SK-N-SH (cell line): Measurements from ENCODE around the gene SRMS. TPM values are rescaled to one million over a fixed set of nuclear protein-coding genes. Genes with fewer than 3 reads are reported as not detected.

Experiments
- CTCF ChIA-PET: fragments of 300-600, 350-600 bp; formaldehyde crosslinking; extraction: SDS; loops from one replicate; lab custom pipeline; 2021; lab: Yijun Ruan, JAX
- POLR2A ChIA-PET: fragments of 350-600 bp; sonication (Branson Sonifier 250); formaldehyde crosslinking; extraction: SDS; loops from one replicate; lab custom pipeline; 2020; ENCODE audit warnings: antibody characterized with exemption, inconsistent platforms; lab: Yijun Ruan, JAX
- DNase-seq: peaks from one replicate; pipeline ENCODE4 v3.0.0; 2012
- H2AFZ ChIP-seq: fragments of 200-600 bp; sonication (generic); 2 replicates; pipeline ENCODE4 v1.8.1; 2016; ENCODE audit warnings: antibody characterized with exemption, mild to moderate bottlenecking, low read depth
- H3F3A ChIP-seq: fragments of 200-600 bp; sonication (generic); replicated peaks from 2 replicates; pipeline ENCODE3; 2016; ENCODE audit warnings: antibody characterized with exemption, mild to moderate bottlenecking; ENCODE audit not compliant: insufficient read depth
- H3K27ac ChIP-seq, 2 experiments: fragments of 200-500 bp in 1 of 2; fragments of 200-600 bp in 1 of 2; sonication (Bioruptor generic) in 1 of 2; sonication (generic), shearing (Covaris generic) in 1 of 2; 2 replicates each; pipeline versions ENCODE4 v1.5.1 to v1.6.1; 2014 to 2016; ENCODE audit warnings: low read depth in 2 of 2, inconsistent platforms in 1 of 2, low read length in 1 of 2, mild to moderate bottlenecking in 1 of 2, mixed read lengths in 1 of 2
- H3K27me3 ChIP-seq: fragments of 200-600 bp; sonication (generic), shearing (Covaris generic); 2 replicates; pipeline ENCODE4 v1.6.1; 2016; ENCODE audit warnings: mixed run types; ENCODE audit not compliant: insufficient read depth
- H3K36me3 ChIP-seq, 2 experiments: fragments of 200-500 bp in 1 of 2; fragments of 200-600 bp in 1 of 2; sonication (Bioruptor generic) in 1 of 2; sonication (generic) in 1 of 2; replicated peaks in 1 of 2; 2 replicates each; pipeline versions ENCODE3 to v1.5.1; 2014 to 2016; ENCODE audit warnings: low read length in 1 of 2, mild to moderate bottlenecking in 1 of 2; ENCODE audit not compliant: insufficient read depth in 2 of 2, control insufficient read depth in 1 of 2
- H3K4me1 ChIP-seq, 2 experiments: fragments of 200-500 bp in 1 of 2; fragments of 200-600 bp in 1 of 2; sonication (Bioruptor generic) in 1 of 2; sonication (generic), shearing (Covaris generic) in 1 of 2; 2 replicates each; pipeline versions ENCODE4 v1.5.1 to v1.6.1; 2014 to 2016; ENCODE audit warnings: low read depth in 1 of 2, low read length in 1 of 2, mixed run types in 1 of 2; ENCODE audit not compliant: insufficient read depth in 2 of 2, control insufficient read depth in 1 of 2
- H3K4me2 ChIP-seq: fragments of 200-600 bp; sonication (generic), shearing (Covaris generic); 2 replicates; pipeline ENCODE4 v1.6.1; 2017; ENCODE audit warnings: mixed run types
- H3K4me3 ChIP-seq, 2 experiments: fragments of 200-500 bp in 1 of 2; fragments of 200-600 bp in 1 of 2; sonication (Bioruptor generic) in 1 of 2; sonication (generic), shearing (Covaris generic) in 1 of 2; 2 replicates each; pipeline versions ENCODE4 v1.5.1 to v1.8.1; 2014 to 2016; ENCODE audit warnings: low read depth in 2 of 2, inconsistent platforms in 1 of 2, low read length in 1 of 2, mild to moderate bottlenecking in 1 of 2, mixed read lengths in 1 of 2, moderate library complexity in 1 of 2
- H3K79me2 ChIP-seq: fragments of 200-600 bp; sonication (generic); 2 replicates; pipeline ENCODE4 v1.8.1; 2017; ENCODE audit warnings: mild to moderate bottlenecking; ENCODE audit not compliant: insufficient read depth
- H3K9ac ChIP-seq: fragments of 200-600 bp; sonication (generic); 2 replicates; pipeline ENCODE4 v1.6.1; 2017; ENCODE audit warnings: mixed run types
- H3K9me2 ChIP-seq: fragments of 200-600 bp; sonication (generic); 2 replicates; pipeline ENCODE4 v1.6.1; 2017; ENCODE audit warnings: mixed run types
- H3K9me3 ChIP-seq: fragments of 200-600 bp; sonication (generic); 2 replicates; pipeline ENCODE4 v1.6.1; 2017; ENCODE audit warnings: mixed run types, mild to moderate bottlenecking, moderate library complexity
- H4K20me1 ChIP-seq: fragments of 200-600 bp; sonication (generic); 2 replicates; pipeline ENCODE4 v1.6.1; 2017; ENCODE audit warnings: mild to moderate bottlenecking, mixed run types; ENCODE audit not compliant: insufficient read depth
- CHD2 ChIP-seq: fragments of 150-350 bp; IDR thresholded peaks from 2 replicates; pipeline ENCODE4 v1.6.1; 2018; ENCODE audit warnings: low read length; ENCODE audit not compliant: partially characterized antibody
- EZH2phosphoT487 ChIP-seq: fragments of 200-600 bp; sonication (generic); IDR thresholded peaks from 2 replicates; pipeline ENCODE4 v1.6.1; 2017; ENCODE audit warnings: low read depth, mixed run types, mild to moderate bottlenecking, antibody characterized with exemption, moderate library complexity, borderline replicate concordance
- FOSL2 ChIP-seq: IDR thresholded peaks from 2 replicates; pipeline ENCODE4 v1.4.0; 2012; ENCODE audit warnings: low read depth, mild to moderate bottlenecking, moderate library complexity, borderline replicate concordance
- GABPA ChIP-seq: IDR thresholded peaks from 2 replicates; pipeline ENCODE4 v1.4.0; 2012; ENCODE audit warnings: low read depth, mild to moderate bottlenecking
- GATA2 ChIP-seq: sonication (generic); formaldehyde crosslinking; IDR thresholded peaks from 2 replicates; pipeline ENCODE4 v1.5.0; 2020; ENCODE audit warnings: mild to moderate bottlenecking, missing genetic modification reagents
- MAX ChIP-seq: IDR thresholded peaks from 2 replicates; pipeline ENCODE4 v1.4.0; 2012; ENCODE audit warnings: low read depth
- MEF2A ChIP-seq: IDR thresholded peaks from 2 replicates; pipeline ENCODE4 v1.4.0; 2012; ENCODE audit warnings: low read depth, borderline replicate concordance
- MXI1 ChIP-seq: IDR thresholded peaks from 2 replicates; pipeline ENCODE4 v1.6.1; 2012; ENCODE audit warnings: mild to moderate bottlenecking, low read depth, low read length, improper control_type of control experiment
- RAD21 ChIP-seq: IDR thresholded peaks from 2 replicates; pipeline ENCODE4 v1.6.1; 2012; ENCODE audit warnings: mild to moderate bottlenecking, low read length
- RCOR1 ChIP-seq: fragments of 150-350 bp; IDR thresholded peaks from 2 replicates; pipeline ENCODE4 v1.6.1; 2017; ENCODE audit warnings: antibody characterized with exemption, low read length
- RFX5 ChIP-seq: IDR thresholded peaks from 2 replicates; pipeline ENCODE4 v1.6.1; 2012; ENCODE audit warnings: mild to moderate bottlenecking, improper control_type of control experiment, low read length
- RXRA ChIP-seq: IDR thresholded peaks from 2 replicates; pipeline ENCODE4 v1.4.0; 2012; ENCODE audit warnings: low read depth, mild to moderate bottlenecking, borderline replicate concordance
- SMC3 ChIP-seq: IDR thresholded peaks from 2 replicates; pipeline ENCODE4 v1.6.1; 2012; ENCODE audit warnings: low read depth, low read length, improper control_type of control experiment
- TAF1 ChIP-seq: IDR thresholded peaks from 2 replicates; pipeline ENCODE4 v1.6.1; 2012; ENCODE audit warnings: low read depth, mild to moderate bottlenecking, low read length, moderate library complexity, borderline replicate concordance
- TCF12 ChIP-seq: IDR thresholded peaks from 2 replicates; pipeline ENCODE4 v1.4.0; 2012
- TEAD4 ChIP-seq: IDR thresholded peaks from 2 replicates; pipeline ENCODE4 v1.4.0; 2012; ENCODE audit warnings: mild to moderate bottlenecking, borderline replicate concordance; ENCODE audit not compliant: insufficient read depth
- WGBS: methylation state at CpG from one replicate; pipeline ENCODE4 v1.1.6; 2017; ENCODE audit warnings: low lambda C conversion rate; 5-methylcytosine and 5-hydroxymethylcytosine counted together
- polyA plus RNA-seq, 3 experiments: library from polyadenylated mRNA; depleted of rRNA; stranded (reverse); fragments of >200 nt; gene quantifications; 2 replicates each; pipeline ENCODE4 v1.2.3, GENCODE V29; 2012
- TF ChIP-seq, protein P1 (sequence below): fragments of 200-600 bp; sonication (generic); IDR thresholded peaks from 2 replicates; pipeline ENCODE4 v1.6.1; 2017; ENCODE audit warnings: antibody characterized with exemption, mild to moderate bottlenecking, moderate library complexity
- TF ChIP-seq, protein P2 (sequence below): IDR thresholded peaks from 2 replicates; pipeline ENCODE4; 2012

Gene SRMS
- polyA plus RNA-seq, 1 of the 3 experiments (the other 2 are of a cell fraction): not detected

DNA sequence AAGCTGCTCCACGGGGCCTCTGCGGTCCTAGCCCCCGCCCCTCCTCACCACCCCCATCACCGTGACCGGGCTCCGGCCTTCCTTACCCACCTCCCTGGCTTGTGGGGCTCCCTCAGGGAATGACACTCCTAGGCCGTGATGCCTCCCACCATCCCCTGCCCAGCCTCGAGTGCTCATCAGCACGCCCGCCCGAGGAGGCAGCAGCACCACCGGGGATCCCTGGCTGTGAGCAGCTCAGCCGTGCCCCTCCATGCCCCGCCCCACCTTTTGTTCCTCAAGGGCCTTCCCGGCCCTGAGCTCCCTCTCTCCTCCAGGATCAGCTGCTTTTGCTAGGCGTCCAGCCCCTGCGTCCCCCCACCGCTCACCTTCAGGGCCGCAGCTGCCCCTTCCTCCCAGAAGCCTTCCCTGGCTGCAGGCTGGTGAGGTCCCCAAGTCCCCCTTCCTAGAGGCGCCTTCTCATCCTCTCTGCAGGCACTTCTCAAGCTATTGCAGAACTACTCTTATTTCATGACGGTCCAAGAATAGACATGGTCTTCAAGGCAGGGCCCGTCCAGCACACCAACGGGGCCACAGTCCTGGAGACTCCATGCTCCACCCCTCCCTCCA, 9.4 kb upstream of the SRMS start:
- H3K4me2 ChIP-seq: no peak overlapping the region
- H3K9me3 ChIP-seq: no peaks in the 10 kb centered on the region
- DNase-seq: no peak
- TF ChIP-seq TEAD4: no peak
- no peak for TF ChIP-seq MAX
- no peak for TF ChIP-seq MXI1
- TF ChIP-seq, protein P1, sequence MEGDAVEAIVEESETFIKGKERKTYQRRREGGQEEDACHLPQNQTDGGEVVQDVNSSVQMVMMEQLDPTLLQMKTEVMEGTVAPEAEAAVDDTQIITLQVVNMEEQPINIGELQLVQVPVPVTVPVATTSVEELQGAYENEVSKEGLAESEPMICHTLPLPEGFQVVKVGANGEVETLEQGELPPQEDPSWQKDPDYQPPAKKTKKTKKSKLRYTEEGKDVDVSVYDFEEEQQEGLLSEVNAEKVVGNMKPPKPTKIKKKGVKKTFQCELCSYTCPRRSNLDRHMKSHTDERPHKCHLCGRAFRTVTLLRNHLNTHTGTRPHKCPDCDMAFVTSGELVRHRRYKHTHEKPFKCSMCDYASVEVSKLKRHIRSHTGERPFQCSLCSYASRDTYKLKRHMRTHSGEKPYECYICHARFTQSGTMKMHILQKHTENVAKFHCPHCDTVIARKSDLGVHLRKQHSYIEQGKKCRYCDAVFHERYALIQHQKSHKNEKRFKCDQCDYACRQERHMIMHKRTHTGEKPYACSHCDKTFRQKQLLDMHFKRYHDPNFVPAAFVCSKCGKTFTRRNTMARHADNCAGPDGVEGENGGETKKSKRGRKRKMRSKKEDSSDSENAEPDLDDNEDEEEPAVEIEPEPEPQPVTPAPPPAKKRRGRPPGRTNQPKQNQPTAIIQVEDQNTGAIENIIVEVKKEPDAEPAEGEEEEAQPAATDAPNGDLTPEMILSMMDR: no peak
- no peak for TF ChIP-seq RAD21
- TF ChIP-seq MEF2A: no peak
- TF ChIP-seq CHD2: no peak
- no peak for TF ChIP-seq SMC3
- no peak for TF ChIP-seq TCF12
- TF ChIP-seq, protein P2, sequence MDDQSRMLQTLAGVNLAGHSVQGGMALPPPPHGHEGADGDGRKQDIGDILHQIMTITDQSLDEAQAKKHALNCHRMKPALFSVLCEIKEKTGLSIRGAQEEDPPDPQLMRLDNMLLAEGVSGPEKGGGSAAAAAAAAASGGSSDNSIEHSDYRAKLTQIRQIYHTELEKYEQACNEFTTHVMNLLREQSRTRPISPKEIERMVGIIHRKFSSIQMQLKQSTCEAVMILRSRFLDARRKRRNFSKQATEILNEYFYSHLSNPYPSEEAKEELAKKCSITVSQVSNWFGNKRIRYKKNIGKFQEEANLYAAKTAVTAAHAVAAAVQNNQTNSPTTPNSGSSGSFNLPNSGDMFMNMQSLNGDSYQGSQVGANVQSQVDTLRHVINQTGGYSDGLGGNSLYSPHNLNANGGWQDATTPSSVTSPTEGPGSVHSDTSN: no peak
- no peak for TF ChIP-seq GABPA
- TF ChIP-seq EZH2phosphoT487: no peak
- TF ChIP-seq GATA2 (CRISPR knock-in tag): no peak
- no peak for TF ChIP-seq FOSL2
- no peak for TF ChIP-seq RCOR1
- TF ChIP-seq TAF1: no peak
- TF ChIP-seq RXRA: no peak
- TF ChIP-seq RFX5: no peak
- H3K79me2 ChIP-seq: no peaks in the 10 kb centered on the region
- H3K9me2 ChIP-seq: no peaks in the 10 kb centered on the region
- H3K27ac ChIP-seq: no peak overlapping the region
- no peak overlapping the region for H3K4me3 ChIP-seq
- CTCF ChIA-PET: interaction anchor here (1.8 kb wide), 1 partner anchor 19 kb away, joined by 5 read pairs; no protein-coding TSS in a partner anchor
- no peaks in the 10 kb centered on the region for H3K27me3 ChIP-seq
- H4K20me1 ChIP-seq: no peaks in the 10 kb centered on the region
- H3K4me1 ChIP-seq: peaks cover 0 to 14% of the 10 kb centered on the region in 2 experiments; a peak in 1 of 4 replicates
- H3K36me3 ChIP-seq: peaks cover 0 to 11% of the 10 kb centered on the region in 2 experiments
- no peak overlapping the region for H3K9ac ChIP-seq
- H3F3A ChIP-seq: peaks cover 7% of the 10 kb centered on the region
- POLR2A ChIA-PET: interaction anchor here (1.1 kb wide), 1 partner anchor 9 kb away, joined by 3 read pairs; no protein-coding TSS in a partner anchor
- no peak overlapping the region for H2AFZ ChIP-seq
- WGBS: 91% methylated on average over 16 of the region's 23 CpGs
